ENCODE measurements around the gene ITGA8.

DNA sequence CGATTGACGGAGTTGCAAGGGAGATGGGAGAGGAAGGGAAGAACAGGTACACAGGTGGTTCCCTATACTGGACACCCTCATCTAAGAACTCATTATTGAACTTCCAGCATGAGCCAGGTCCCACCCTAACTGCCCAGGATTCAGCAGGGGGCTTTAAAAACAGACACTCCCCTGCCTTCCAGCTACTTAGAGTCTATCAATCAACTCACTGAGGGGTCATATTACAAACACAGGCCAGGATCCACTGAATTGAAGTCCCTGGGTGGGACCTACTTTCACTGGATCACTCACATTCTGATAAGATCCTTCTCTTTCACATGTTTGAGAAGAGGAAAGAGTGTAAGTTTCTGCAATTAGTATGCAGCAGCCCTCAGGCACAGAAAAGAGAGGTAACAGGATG lies 92.8 kb downstream of the ITGA8 start:
- TF ChIP-seq, protein P1, sequence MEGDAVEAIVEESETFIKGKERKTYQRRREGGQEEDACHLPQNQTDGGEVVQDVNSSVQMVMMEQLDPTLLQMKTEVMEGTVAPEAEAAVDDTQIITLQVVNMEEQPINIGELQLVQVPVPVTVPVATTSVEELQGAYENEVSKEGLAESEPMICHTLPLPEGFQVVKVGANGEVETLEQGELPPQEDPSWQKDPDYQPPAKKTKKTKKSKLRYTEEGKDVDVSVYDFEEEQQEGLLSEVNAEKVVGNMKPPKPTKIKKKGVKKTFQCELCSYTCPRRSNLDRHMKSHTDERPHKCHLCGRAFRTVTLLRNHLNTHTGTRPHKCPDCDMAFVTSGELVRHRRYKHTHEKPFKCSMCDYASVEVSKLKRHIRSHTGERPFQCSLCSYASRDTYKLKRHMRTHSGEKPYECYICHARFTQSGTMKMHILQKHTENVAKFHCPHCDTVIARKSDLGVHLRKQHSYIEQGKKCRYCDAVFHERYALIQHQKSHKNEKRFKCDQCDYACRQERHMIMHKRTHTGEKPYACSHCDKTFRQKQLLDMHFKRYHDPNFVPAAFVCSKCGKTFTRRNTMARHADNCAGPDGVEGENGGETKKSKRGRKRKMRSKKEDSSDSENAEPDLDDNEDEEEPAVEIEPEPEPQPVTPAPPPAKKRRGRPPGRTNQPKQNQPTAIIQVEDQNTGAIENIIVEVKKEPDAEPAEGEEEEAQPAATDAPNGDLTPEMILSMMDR (IDR thresholded peaks at IDR 0.05) = no peak
- no peak for TF ChIP-seq POLR2A (IDR thresholded peaks at IDR 0.05)

Measured in heart left ventricle (tissue), 13 donors.